Esophagus muscularis mucosa (tissue), 4 donors: Measurements from ENCODE around the gene MAFG.

ENCODE experiments used
- EP300 ChIP-seq: sonication (generic); formaldehyde crosslinking; IDR thresholded peaks from one replicate; pipeline ENCODE4 v1.6.1; 2017; ENCODE audit warnings: antibody characterized with exemption
- POLR2A ChIP-seq: fragments of 450-650 bp; IDR thresholded peaks from one replicate; pipeline ENCODE4 v1.6.1; 2017; ENCODE audit warnings: antibody characterized with exemption, moderate library complexity, mild to moderate bottlenecking, low read depth
- POLR2AphosphoS5 ChIP-seq, 2 donors: sonication (generic); formaldehyde crosslinking; IDR thresholded peaks; one replicate each; pipeline ENCODE4 v1.6.1; 2017; ENCODE audit warnings: antibody characterized with exemption in 2 of 2
- TF ChIP-seq, protein P1 (sequence below), 3 experiments: fragments of 200-600 bp in 2 of 3; fragments of 450-650 bp in 1 of 3; sonication (generic) in 2 of 3; IDR thresholded peaks; one replicate each; pipeline ENCODE4 v1.5.1; 2017 to 2019; ENCODE audit warnings: antibody characterized with exemption in 3 of 3, mild to moderate bottlenecking in 2 of 3, moderate library complexity in 1 of 3

DNA sequence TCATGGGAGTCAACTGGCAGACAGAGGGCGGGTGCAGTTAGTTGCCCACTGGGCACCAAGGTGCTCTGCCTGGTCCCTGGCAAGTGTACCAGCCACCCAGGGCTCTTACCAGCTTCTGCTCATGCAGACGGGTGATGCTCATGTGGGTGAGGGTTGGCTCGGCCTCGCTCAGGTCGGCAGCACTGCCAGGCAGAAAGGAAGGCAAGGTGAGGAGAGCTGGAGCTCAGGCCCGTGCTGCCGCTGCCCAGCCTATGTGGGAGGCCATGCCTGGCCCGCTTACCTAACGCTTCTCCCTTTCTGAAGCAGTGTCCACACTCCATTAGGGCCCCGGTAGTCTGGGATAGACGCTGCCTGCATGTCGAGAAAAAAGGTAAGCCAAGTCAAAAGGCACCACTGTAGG lies 12.2 kb downstream of the MAFG start:
- TF ChIP-seq POLR2AphosphoS5 (IDR thresholded peaks at IDR 0.05) (no peak), POLR2A (no peak), EP300 (no peak)
- TF ChIP-seq, protein P1, sequence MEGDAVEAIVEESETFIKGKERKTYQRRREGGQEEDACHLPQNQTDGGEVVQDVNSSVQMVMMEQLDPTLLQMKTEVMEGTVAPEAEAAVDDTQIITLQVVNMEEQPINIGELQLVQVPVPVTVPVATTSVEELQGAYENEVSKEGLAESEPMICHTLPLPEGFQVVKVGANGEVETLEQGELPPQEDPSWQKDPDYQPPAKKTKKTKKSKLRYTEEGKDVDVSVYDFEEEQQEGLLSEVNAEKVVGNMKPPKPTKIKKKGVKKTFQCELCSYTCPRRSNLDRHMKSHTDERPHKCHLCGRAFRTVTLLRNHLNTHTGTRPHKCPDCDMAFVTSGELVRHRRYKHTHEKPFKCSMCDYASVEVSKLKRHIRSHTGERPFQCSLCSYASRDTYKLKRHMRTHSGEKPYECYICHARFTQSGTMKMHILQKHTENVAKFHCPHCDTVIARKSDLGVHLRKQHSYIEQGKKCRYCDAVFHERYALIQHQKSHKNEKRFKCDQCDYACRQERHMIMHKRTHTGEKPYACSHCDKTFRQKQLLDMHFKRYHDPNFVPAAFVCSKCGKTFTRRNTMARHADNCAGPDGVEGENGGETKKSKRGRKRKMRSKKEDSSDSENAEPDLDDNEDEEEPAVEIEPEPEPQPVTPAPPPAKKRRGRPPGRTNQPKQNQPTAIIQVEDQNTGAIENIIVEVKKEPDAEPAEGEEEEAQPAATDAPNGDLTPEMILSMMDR (IDR thresholded peaks at IDR 0.05), result no peak
